HG03521 (cell line): ENCODE data around the gene MAP4K2.

Source experiments
- ATAC-seq: cut with Tn5 transposase; IDR thresholded peaks from one replicate; pipeline ENCODE4 v1.9.1; 2021; ENCODE audit warnings: mild to moderate bottlenecking, moderate library complexity; ENCODE audit not compliant: unreplicated experiment

The MAP4K2 gene

GRCh38 chr11:64742889-64743590, 60.0 kb downstream of the MAP4K2 start:
- ATAC-seq: no peak

- no peak for ATAC-seq
These were observed 60.7 kb downstream of the MAP4K2 start for GRCh38 chr11:64742087-64742888.

- ATAC-seq: no peak
These were observed 61.5 kb downstream of the MAP4K2 start for GRCh38 chr11:64741375-64742086.

GRCh38 chr11:64739871-64740270, 63.1 kb downstream of the MAP4K2 start:
- ATAC-seq: no peak

GRCh38 chr11:64736654-64737053, 66.4 kb downstream of the MAP4K2 start:
- no peak for ATAC-seq

GRCh38 chr11:64735725-64736259, 67.2 kb downstream of the MAP4K2 start:
- ATAC-seq: no peak
